HepG2 (cell line): ENCODE measurements around the gene ARID1A. TPM values are rescaled to one million over a fixed set of nuclear protein-coding genes. Genes with fewer than 3 reads are reported as not detected.

Experiments used
- FLYWCH1 ChIP-seq: sonication (generic); formaldehyde crosslinking; IDR thresholded peaks from 2 replicates; pipeline ENCODE4 v1.8.1; 2023; ENCODE audit warnings: mild to moderate bottlenecking, missing genetic modification reagents
- FOSL2 ChIP-seq: sonication (generic); formaldehyde crosslinking; IDR thresholded peaks from 2 replicates; pipeline ENCODE4 v1.4.0; 2020; ENCODE audit warnings: missing genetic modification reagents
- HNF4A ChIP-seq: sonication (generic); formaldehyde crosslinking; IDR thresholded peaks from 2 replicates; pipeline ENCODE4 v1.4.0; 2020; ENCODE audit warnings: missing genetic modification reagents
- KAT7 ChIP-seq: IDR thresholded peaks from 2 replicates; pipeline ENCODE4 v1.6.1; 2018; ENCODE audit warnings: borderline replicate concordance, missing compliant biosample characterization
- KDM2A ChIP-seq: sonication (generic); formaldehyde crosslinking; IDR thresholded peaks from 2 replicates; pipeline ENCODE4 v1.4.0; 2020; ENCODE audit warnings: low read depth, missing genetic modification reagents, borderline replicate concordance
- KMT2A ChIP-seq: sonication (generic); formaldehyde crosslinking; IDR thresholded peaks from 2 replicates; pipeline ENCODE4 v1.4.0; 2020; ENCODE audit warnings: missing genetic modification reagents
- MED1 ChIP-seq: sonication (generic); formaldehyde crosslinking; IDR thresholded peaks from 2 replicates; pipeline ENCODE4 v1.4.0; 2020; ENCODE audit warnings: missing genetic modification reagents
- MEIS1 ChIP-seq: sonication (generic); formaldehyde crosslinking; IDR thresholded peaks from 2 replicates; pipeline ENCODE4 v1.9.0; 2021; ENCODE audit warnings: mild to moderate bottlenecking, missing genetic modification reagents, moderate library complexity, borderline replicate concordance
- MIER3 ChIP-seq: IDR thresholded peaks from 2 replicates; pipeline ENCODE4 v1.6.1; 2016; ENCODE audit warnings: missing compliant biosample characterization, borderline replicate concordance
- PBX2 ChIP-seq: IDR thresholded peaks from 2 replicates; pipeline ENCODE4 v1.6.1; 2016; ENCODE audit warnings: control low read depth
- RXRA ChIP-seq: sonication (generic); formaldehyde crosslinking; IDR thresholded peaks from 2 replicates; pipeline ENCODE4 v1.5.1; 2020; ENCODE audit warnings: missing genetic modification reagents
- SAP130 ChIP-seq: IDR thresholded peaks from 2 replicates; pipeline ENCODE4 v1.6.1; 2016; ENCODE audit warnings: low read depth
- SP140L ChIP-seq: sonication (generic); formaldehyde crosslinking; IDR thresholded peaks from 2 replicates; pipeline ENCODE4 v1.4.0; 2020; ENCODE audit warnings: missing genetic modification reagents, borderline replicate concordance
- SSRP1 ChIP-seq: IDR thresholded peaks from 2 replicates; pipeline ENCODE4 v1.6.1; 2016; ENCODE audit warnings: control low read depth
- TAF15 ChIP-seq: fragments of 200-400 bp; formaldehyde crosslinking; IDR thresholded peaks from one replicate; pipeline ENCODE4 v1.6.1; 2018; ENCODE audit warnings: mild to moderate bottlenecking, low read depth, low read length; ENCODE audit not compliant: poor library complexity, severe bottlenecking
- TCF7L2 ChIP-seq: IDR thresholded peaks from 2 replicates; pipeline ENCODE4 v1.6.1; 2011; ENCODE audit warnings: mild to moderate bottlenecking, low read depth, low read length, moderate library complexity
- TP53 ChIP-seq: sonication (generic); formaldehyde crosslinking; conservative IDR thresholded peaks from 2 replicates; pipeline ENCODE4 v1.4.0; 2020; ENCODE audit warnings: missing genetic modification reagents
- WIZ ChIP-seq: sonication (generic); formaldehyde crosslinking; IDR thresholded peaks from 2 replicates; pipeline ENCODE4 v1.5.1; 2020; ENCODE audit warnings: mild to moderate bottlenecking, missing genetic modification reagents
- YEATS4 ChIP-seq: sonication (generic); formaldehyde crosslinking; IDR thresholded peaks from 2 replicates; pipeline ENCODE4 v1.4.0; 2020; ENCODE audit warnings: missing genetic modification reagents, borderline replicate concordance
- ZNF430 ChIP-seq: sonication (generic); formaldehyde crosslinking; IDR thresholded peaks from 2 replicates; pipeline ENCODE4 v1.9.0; 2021; ENCODE audit warnings: mild to moderate bottlenecking, missing genetic modification reagents
- ZNF432 ChIP-seq: sonication (generic); formaldehyde crosslinking; IDR thresholded peaks from 2 replicates; pipeline ENCODE4 v1.5.0; 2020; ENCODE audit warnings: missing genetic modification reagents, mild to moderate bottlenecking, borderline replicate concordance
- ZNF598 ChIP-seq: sonication (generic); formaldehyde crosslinking; IDR thresholded peaks from 2 replicates; pipeline ENCODE4 v1.5.1; 2020; ENCODE audit warnings: mild to moderate bottlenecking, missing genetic modification reagents, borderline replicate concordance
- ZNF710 ChIP-seq: sonication (generic); formaldehyde crosslinking; IDR thresholded peaks from 2 replicates; pipeline ENCODE4 v1.5.0; 2020; ENCODE audit warnings: mild to moderate bottlenecking, missing genetic modification reagents, borderline replicate concordance
- ZNF777 ChIP-seq: sonication (generic); formaldehyde crosslinking; IDR thresholded peaks from 2 replicates; pipeline ENCODE4 v1.4.0; 2020; ENCODE audit warnings: missing genetic modification reagents
- polyA plus RNA-seq, 8 experiments: library from polyadenylated mRNA; depleted of rRNA in 3 of 8; stranded (reverse) in 7 of 8; unstranded in 1 of 8; fragments of >200 nt; fragmentation: Illumina TruSeq in 4 of 8; extraction: Trizol in 4 of 8; gene quantifications; 2 replicates each; pipeline versions ENCODE4 v1.2.1 to v1.2.3, GENCODE V29; 2011 to 2016; ENCODE audit warnings: low read depth in 4 of 8, missing spikeins in 1 of 8, mixed read lengths in 1 of 8; ENCODE audit not compliant: insufficient read depth in 1 of 8
- total RNA-seq, 5 experiments: library from RNA; depleted of rRNA; stranded (reverse); fragments of >200 nt; fragmentation: Illumina TruSeq; extraction: Trizol; gene quantifications; 2 replicates each; pipeline ENCODE4 v1.2.3, GENCODE V29; 2016; ENCODE audit warnings: low read depth in 1 of 5
- TF ChIP-seq, protein P1 (sequence below): sonication (generic); formaldehyde crosslinking; IDR thresholded peaks from 2 replicates; pipeline ENCODE4 v1.8.1; 2023; ENCODE audit warnings: mild to moderate bottlenecking, inconsistent platforms, moderate library complexity, missing genetic modification reagents, borderline replicate concordance
- TF ChIP-seq, protein P2 (sequence below): sonication (generic); formaldehyde crosslinking; IDR thresholded peaks from 2 replicates; pipeline ENCODE4 v1.8.0; 2022; ENCODE audit warnings: missing genetic modification reagents, mild to moderate bottlenecking, moderate library complexity, borderline replicate concordance

Gene ARID1A
- total and polyA plus RNA-seq, 2 of the 13 experiments (the other 11 are each of a cell fraction or from before 2014, with no cell fraction given): 11.9 to 15.9 TPM

DNA sequence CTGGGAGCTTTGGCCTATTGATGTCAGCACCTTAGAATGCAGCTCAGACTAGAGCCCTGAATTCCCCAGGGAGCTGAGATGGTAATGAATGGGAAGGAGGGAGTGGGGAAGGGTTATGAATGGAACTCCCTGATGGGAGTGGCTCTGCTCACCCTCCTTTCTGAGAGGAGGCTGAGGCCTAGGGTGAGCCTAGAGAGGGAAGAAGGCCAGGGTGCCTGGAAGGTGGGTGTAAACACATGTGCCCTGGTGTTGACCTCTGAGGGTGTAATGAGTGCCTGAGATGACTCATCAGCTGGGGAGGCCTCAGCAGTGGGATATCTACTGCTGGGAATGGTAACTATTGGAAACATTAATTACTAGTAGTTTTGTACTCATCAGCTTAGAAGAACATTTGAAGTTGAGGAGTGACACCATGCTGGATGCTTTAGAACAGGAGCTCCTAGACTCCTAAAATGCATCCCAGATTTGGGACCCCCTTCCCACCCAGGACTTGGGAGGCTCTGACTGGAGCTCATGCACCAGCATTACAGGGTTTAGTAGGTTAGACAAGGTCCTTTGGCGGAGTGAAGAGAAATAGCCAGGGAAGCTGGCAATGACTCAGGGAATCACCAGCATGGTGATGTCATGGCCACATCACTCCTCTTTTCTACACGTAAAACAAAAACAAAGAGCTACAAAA lies 76.0 kb downstream of the ARID1A start (continued):
- TF ChIP-seq PBX2 (CRISPR knock-in tag): no peak
- TF ChIP-seq FOSL2 (CRISPR knock-in tag): peak; percentile 99
- TF ChIP-seq TP53 (CRISPR knock-in tag): no peak
- TF ChIP-seq ZNF598: no peak
- TF ChIP-seq ZNF430: no peak
- 0 out of 2 replicates have a peak, but pooled peaks have one; percentile 40 for TF ChIP-seq KDM2A (CRISPR knock-in tag)
- TF ChIP-seq SAP130 (CRISPR knock-in tag): peak; percentile 91
- TF ChIP-seq YEATS4: no peak
- TF ChIP-seq RXRA (CRISPR knock-in tag): peak; percentile 93; the same call in 1 of the 2 replicates
- no peak for TF ChIP-seq KAT7 (CRISPR knock-in tag)
- TF ChIP-seq MIER3 (CRISPR knock-in tag): peak; percentile 74; the same call in 1 of the 2 replicates
- TF ChIP-seq FLYWCH1: no peak
- no peak for TF ChIP-seq ZNF777
- TF ChIP-seq TAF15: no peak
- no peak for TF ChIP-seq HNF4A (CRISPR knock-in tag)
- TF ChIP-seq SSRP1 (CRISPR knock-in tag): no peak
- TF ChIP-seq KMT2A (CRISPR knock-in tag): no peak
- TF ChIP-seq, protein P1, sequence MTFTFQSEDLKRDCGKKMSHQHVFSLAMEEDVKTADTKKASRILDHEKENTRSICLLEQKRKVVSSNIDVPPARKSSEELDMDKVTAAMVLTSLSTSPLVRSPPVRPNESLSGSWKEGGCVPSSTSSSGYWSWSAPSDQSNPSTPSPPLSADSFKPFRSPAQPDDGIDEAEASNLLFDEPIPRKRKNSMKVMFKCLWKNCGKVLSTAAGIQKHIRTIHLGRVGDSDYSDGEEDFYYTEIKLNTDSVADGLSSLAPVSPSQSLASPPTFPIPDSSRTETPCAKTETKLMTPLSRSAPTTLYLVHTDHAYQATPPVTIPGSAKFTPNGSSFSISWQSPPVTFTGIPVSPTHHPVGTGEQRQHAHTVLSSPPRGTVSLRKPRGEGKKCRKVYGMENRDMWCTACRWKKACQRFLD (CRISPR knock-in tag): no peak
- no peak for TF ChIP-seq MEIS1
- TF ChIP-seq MED1 (CRISPR knock-in tag): peak; percentile 51; the same call in 1 of the 2 replicates
- no peak for TF ChIP-seq ZNF710 (CRISPR knock-in tag)
- TF ChIP-seq, protein P2, sequence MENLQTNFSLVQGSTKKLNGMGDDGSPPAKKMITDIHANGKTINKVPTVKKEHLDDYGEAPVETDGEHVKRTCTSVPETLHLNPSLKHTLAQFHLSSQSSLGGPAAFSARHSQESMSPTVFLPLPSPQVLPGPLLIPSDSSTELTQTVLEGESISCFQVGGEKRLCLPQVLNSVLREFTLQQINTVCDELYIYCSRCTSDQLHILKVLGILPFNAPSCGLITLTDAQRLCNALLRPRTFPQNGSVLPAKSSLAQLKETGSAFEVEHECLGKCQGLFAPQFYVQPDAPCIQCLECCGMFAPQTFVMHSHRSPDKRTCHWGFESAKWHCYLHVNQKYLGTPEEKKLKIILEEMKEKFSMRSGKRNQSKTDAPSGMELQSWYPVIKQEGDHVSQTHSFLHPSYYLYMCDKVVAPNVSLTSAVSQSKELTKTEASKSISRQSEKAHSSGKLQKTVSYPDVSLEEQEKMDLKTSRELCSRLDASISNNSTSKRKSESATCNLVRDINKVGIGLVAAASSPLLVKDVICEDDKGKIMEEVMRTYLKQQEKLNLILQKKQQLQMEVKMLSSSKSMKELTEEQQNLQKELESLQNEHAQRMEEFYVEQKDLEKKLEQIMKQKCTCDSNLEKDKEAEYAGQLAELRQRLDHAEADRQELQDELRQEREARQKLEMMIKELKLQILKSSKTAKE (CRISPR knock-in tag): no peak
- no peak for TF ChIP-seq TCF7L2
- no peak for TF ChIP-seq ZNF432 (CRISPR knock-in tag)
- TF ChIP-seq SP140L (CRISPR knock-in tag): no peak
- no peak for TF ChIP-seq WIZ
